Testis (tissue), 2 donors: ENCODE results near the gene SPARC.

Source experiments
- POLR2A ChIP-seq: fragments of 450-650 bp; IDR thresholded peaks from one replicate; pipeline ENCODE4 v1.6.1; 2017; ENCODE audit warnings: antibody characterized with exemption, mild to moderate bottlenecking, moderate library complexity
- TF ChIP-seq, protein P1 (sequence below), 3 experiments: fragments of 450-650 bp in 2 of 3; fragments of 200-600 bp in 1 of 3; sonication (generic) in 1 of 3; IDR thresholded peaks; one replicate each; pipeline ENCODE4 v1.5.1; 2016 to 2019; ENCODE audit warnings: antibody characterized with exemption in 3 of 3, mild to moderate bottlenecking in 2 of 3, moderate library complexity in 1 of 3

DNA sequence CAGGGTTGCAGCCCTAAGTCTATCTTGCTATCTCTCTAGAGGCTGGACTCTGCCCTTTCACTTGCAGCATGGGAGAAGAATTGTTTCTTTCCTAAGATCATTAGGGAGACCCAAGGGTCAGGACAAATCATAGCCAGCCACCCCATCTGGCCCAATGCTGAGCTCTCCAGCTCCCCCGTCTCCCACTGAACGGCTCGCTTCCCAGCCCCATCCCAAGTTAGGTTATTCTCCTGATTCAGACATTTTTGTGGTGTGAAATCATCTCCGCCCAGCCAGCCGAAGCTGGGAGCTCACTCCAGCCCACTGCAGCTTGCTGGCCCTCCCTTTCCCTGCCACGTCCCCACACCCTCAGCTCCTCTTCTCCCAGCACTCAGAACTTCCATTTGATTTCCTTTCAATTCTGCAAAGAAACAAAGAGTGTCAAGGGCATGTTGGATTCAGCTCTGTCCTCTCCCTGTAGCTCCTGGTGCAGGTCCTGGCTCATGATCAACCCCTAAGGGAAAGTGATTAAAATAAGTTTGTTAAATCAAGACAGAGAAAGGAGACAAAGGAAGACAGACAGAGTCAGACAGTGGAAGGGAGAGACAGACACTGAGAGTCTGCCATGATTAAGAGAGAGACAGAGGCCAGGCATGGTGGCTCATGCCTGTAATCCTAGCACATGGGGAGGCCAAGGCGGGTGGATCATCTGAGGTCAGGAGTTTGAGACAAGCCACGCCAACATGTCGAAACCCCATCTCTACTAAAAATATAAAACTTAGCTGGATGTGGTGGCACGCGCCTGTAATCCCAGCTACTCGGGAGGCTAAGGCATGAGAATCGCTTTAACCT is 12.6 kb upstream of the SPARC start:
- TF ChIP-seq, protein P1, sequence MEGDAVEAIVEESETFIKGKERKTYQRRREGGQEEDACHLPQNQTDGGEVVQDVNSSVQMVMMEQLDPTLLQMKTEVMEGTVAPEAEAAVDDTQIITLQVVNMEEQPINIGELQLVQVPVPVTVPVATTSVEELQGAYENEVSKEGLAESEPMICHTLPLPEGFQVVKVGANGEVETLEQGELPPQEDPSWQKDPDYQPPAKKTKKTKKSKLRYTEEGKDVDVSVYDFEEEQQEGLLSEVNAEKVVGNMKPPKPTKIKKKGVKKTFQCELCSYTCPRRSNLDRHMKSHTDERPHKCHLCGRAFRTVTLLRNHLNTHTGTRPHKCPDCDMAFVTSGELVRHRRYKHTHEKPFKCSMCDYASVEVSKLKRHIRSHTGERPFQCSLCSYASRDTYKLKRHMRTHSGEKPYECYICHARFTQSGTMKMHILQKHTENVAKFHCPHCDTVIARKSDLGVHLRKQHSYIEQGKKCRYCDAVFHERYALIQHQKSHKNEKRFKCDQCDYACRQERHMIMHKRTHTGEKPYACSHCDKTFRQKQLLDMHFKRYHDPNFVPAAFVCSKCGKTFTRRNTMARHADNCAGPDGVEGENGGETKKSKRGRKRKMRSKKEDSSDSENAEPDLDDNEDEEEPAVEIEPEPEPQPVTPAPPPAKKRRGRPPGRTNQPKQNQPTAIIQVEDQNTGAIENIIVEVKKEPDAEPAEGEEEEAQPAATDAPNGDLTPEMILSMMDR (IDR thresholded peaks at IDR 0.05): no peak
- no peak for TF ChIP-seq POLR2A
